A673 (cell line): Measurements from ENCODE around the gene LTBP2. TPM values are rescaled to one million over a fixed set of nuclear protein-coding genes. Genes with fewer than 3 reads are reported as not detected.

Experiments used
- BruUV-seq: library from RNA; stranded (reverse); fragments of 400-500 nt; replicated peaks from 2 replicates; lab custom pipeline; 2021; lab: Mats Ljungman, UMichigan
- CTCF ChIA-PET: fragments of 300-600 bp; sonication (Branson Sonifier 250); formaldehyde crosslinking; loops from one replicate; lab custom pipeline; 2022; ENCODE audit warnings: antibody characterized with exemption; lab: Charles Lee
- POLR2A ChIA-PET: fragments of 300-600 bp; sonication (Branson Sonifier 250); formaldehyde crosslinking; loops from one replicate; lab custom pipeline; 2022; ENCODE audit warnings: antibody characterized with exemption; ENCODE audit not compliant: low non-redundant PET; lab: Charles Lee
- DNase-seq: peaks from one replicate; pipeline ENCODE4 v3.0.0-alpha.2; 2015; ENCODE audit warnings: low spot score
- H3K27ac ChIP-seq: fragments of 200-600 bp; sonication (generic); 2 replicates; pipeline ENCODE4 v1.5.1; 2016; ENCODE audit warnings: mixed run types, low read depth, mild to moderate bottlenecking, mixed read lengths, antibody characterized with exemption, low read length; ENCODE audit not compliant: poor library complexity, severe bottlenecking
- H3K27me3 ChIP-seq: fragments of 200-600 bp; sonication (generic); replicated peaks from 2 replicates; pipeline ENCODE4 v1.6.1; 2017; ENCODE audit warnings: mixed run types, low read depth, mild to moderate bottlenecking, mixed read lengths, antibody characterized with exemption, low read length; ENCODE audit not compliant: insufficient read depth, poor library complexity
- H3K36me3 ChIP-seq: fragments of 200-600 bp; sonication (generic); 2 replicates; pipeline ENCODE4 v1.6.1; 2016; ENCODE audit warnings: mixed run types, mild to moderate bottlenecking, mixed read lengths, antibody characterized with exemption, low read length; ENCODE audit not compliant: insufficient read depth, poor library complexity, severe bottlenecking
- H3K4me1 ChIP-seq: fragments of 200-600 bp; sonication (generic); 2 replicates; pipeline ENCODE4 v1.6.1; 2017; ENCODE audit warnings: mixed run types, mild to moderate bottlenecking, mixed read lengths, antibody characterized with exemption, low read length; ENCODE audit not compliant: insufficient read depth, poor library complexity, severe bottlenecking
- H3K4me3 ChIP-seq: fragments of 200-600 bp; sonication (generic); 2 replicates; pipeline ENCODE4 v1.5.1; 2016; ENCODE audit warnings: low read depth, mixed run types, mild to moderate bottlenecking, mixed read lengths, low read length; ENCODE audit not compliant: poor library complexity, severe bottlenecking
- H3K9me3 ChIP-seq: fragments of 200-600 bp; sonication (generic); 2 replicates; pipeline ENCODE4 v1.6.1; 2016; ENCODE audit warnings: mixed run types, low read depth, mild to moderate bottlenecking, mixed read lengths, antibody characterized with exemption, low read length; ENCODE audit not compliant: poor library complexity, severe bottlenecking
- CTCF ChIP-seq: fragments of 300-800, 200-600 bp; sonication (generic); conservative IDR thresholded peaks from 2 replicates; pipeline ENCODE4 v1.5.1; 2017; ENCODE audit warnings: low read depth, mild to moderate bottlenecking, antibody characterized with exemption, low read length, moderate library complexity, mixed read lengths
- EZH2 ChIP-seq: fragments of 200-600 bp; sonication (generic); IDR thresholded peaks from 2 replicates; pipeline ENCODE4 v1.6.1; 2017; ENCODE audit warnings: borderline replicate concordance, low read depth, mild to moderate bottlenecking, mixed read lengths, antibody characterized with exemption, low read length; ENCODE audit not compliant: poor library complexity, severe bottlenecking
- intact Hi-C: fragments of 100-400 bp; cut with micrococcal nuclease; formaldehyde crosslinking; loops from one replicate; pipeline ENCODE4 v1.10.0; 2022; ENCODE audit not compliant: unreplicated experiment
- total RNA-seq: library from RNA; stranded (reverse); gene quantifications from 2 replicates; pipeline ENCODE4 v1.2.3, GENCODE V29; 2021

The LTBP2 gene
- total RNA-seq, 1 experiment from 2014 or later: 0.26 TPM

GRCh38 chr14:74571441-74571841 is 40.6 kb downstream of the LTBP2 start:
- Histone ChIP-seq H3K4me1 (peaks cover 7% of the 10 kb centered on the region), H3K4me3 (no peak overlapping the region), H3K27me3 (no peaks in the 10 kb centered on the region), H3K9me3 (no peaks in the 10 kb centered on the region), H3K27ac (no peak overlapping the region), H3K36me3 (no peaks in the 10 kb centered on the region)
- DNase-seq: no peak
- CTCF ChIA-PET: no interaction called here
- POLR2A ChIA-PET: no interaction called here
- BruUV-seq: no TSS peak
- TF ChIP-seq CTCF: no peak
- no peak for TF ChIP-seq EZH2
- intact Hi-C loops: no loop called here

- no peak for TF ChIP-seq CTCF
- TF ChIP-seq EZH2: no peak
- Histone ChIP-seq H3K4me1 (peaks cover 7% of the 10 kb centered on the region), H3K9me3 (no peaks in the 10 kb centered on the region), H3K36me3 (no peaks in the 10 kb centered on the region), H3K27me3 (no peaks in the 10 kb centered on the region), H3K27ac (no peak overlapping the region), H3K4me3 (no peak overlapping the region)
- ChIA-PET CTCF (no interaction called here), POLR2A (no interaction called here)
- intact Hi-C loops: no loop called here
- BruUV-seq: no TSS peak
- no peak for DNase-seq
Measured at GRCh38 chr14:74570696-74571095, 41.3 kb downstream of the LTBP2 start.

GRCh38 chr14:74569806-74570591 is 42.0 kb downstream of the LTBP2 start:
- ChIA-PET POLR2A (no interaction called here), CTCF (no interaction called here)
- H3K4me1 ChIP-seq: peaks cover 7% of the 10 kb centered on the region
- no peak for DNase-seq
- BruUV-seq: no TSS peak
- intact Hi-C loops: no loop called here
- H3K27ac ChIP-seq: no peak overlapping the region
- TF ChIP-seq CTCF: no peak
- no peak for TF ChIP-seq EZH2
- H3K9me3 ChIP-seq: no peaks in the 10 kb centered on the region
- no peaks in the 10 kb centered on the region for H3K27me3 ChIP-seq
- no peaks in the 10 kb centered on the region for H3K36me3 ChIP-seq
- H3K4me3 ChIP-seq: no peak overlapping the region
